HG03460 (cell line): ENCODE results near the gene CLRN3.

Experiments used
- ATAC-seq: cut with Tn5 transposase; IDR thresholded peaks from one replicate; pipeline ENCODE4 v1.9.1; 2021; ENCODE audit not compliant: unreplicated experiment

Gene CLRN3

GRCh38 chr10:127899766-127900387 is 7.1 kb upstream of the CLRN3 start:
- ATAC-seq = no peak

- ATAC-seq = no peak
These were observed 4.4 kb upstream of the CLRN3 start for GRCh38 chr10:127897177-127897576.

- no peak for ATAC-seq
These were observed 3.8 kb upstream of the CLRN3 start for GRCh38 chr10:127896590-127896989.

- ATAC-seq = no peak
These were observed 1.4 kb upstream of the CLRN3 start for GRCh38 chr10:127894146-127894545.

GRCh38 chr10:127890832-127891334 is 1.9 kb downstream of the CLRN3 start:
- ATAC-seq = no peak

- no peak for ATAC-seq
These were observed 2.5 kb downstream of the CLRN3 start for GRCh38 chr10:127890216-127890615.

GRCh38 chr10:127889605-127890195 is 3.0 kb downstream of the CLRN3 start:
- no peak for ATAC-seq

- ATAC-seq = no peak
These were observed 4.0 kb downstream of the CLRN3 start for GRCh38 chr10:127888521-127889312.

- no peak for ATAC-seq
These were observed 5.0 kb downstream of the CLRN3 start for GRCh38 chr10:127887541-127888415.

- no peak for ATAC-seq
These were observed 6.2 kb downstream of the CLRN3 start for GRCh38 chr10:127886371-127887051.

GRCh38 chr10:127884501-127884900 is 8.2 kb downstream of the CLRN3 start:
- ATAC-seq = no peak

- no peak for ATAC-seq
These were observed 9.2 kb downstream of the CLRN3 start for GRCh38 chr10:127883516-127883915.

- no peak for ATAC-seq
These were observed 9.8 kb downstream of the CLRN3 start for GRCh38 chr10:127882801-127883459.

- ATAC-seq = no peak
These were observed 10.3 kb downstream of the CLRN3 start for GRCh38 chr10:127882391-127882790.

- no peak for ATAC-seq
These were observed 11.5 kb downstream of the CLRN3 start for GRCh38 chr10:127881262-127881661.

- no peak for ATAC-seq
These were observed 12.2 kb downstream of the CLRN3 start for GRCh38 chr10:127880557-127880956.

GRCh38 chr10:127878475-127879055 is 14.2 kb downstream of the CLRN3 start:
- no peak for ATAC-seq

- no peak for ATAC-seq
These were observed 15.0 kb downstream of the CLRN3 start for GRCh38 chr10:127877699-127878098.

GRCh38 chr10:127877116-127877515 is 15.6 kb downstream of the CLRN3 start:
- ATAC-seq = no peak

- ATAC-seq = no peak
These were observed 16.8 kb downstream of the CLRN3 start for GRCh38 chr10:127875916-127876315.
